Vagina (tissue), 2 donors: ENCODE results near the gene TTC7B. TPM values are rescaled to one million over a fixed set of nuclear protein-coding genes. Genes with fewer than 3 reads are reported as not detected.

Experiments used
- DNase-seq, 2 donors: peaks; one replicate each; pipeline ENCODE4 v3.0.0-alpha.2; 2017; ENCODE audit errors: extremely low spot score in 2 of 2
- H3K27ac ChIP-seq: fragments of 200-600 bp; sonication (generic); one replicate; pipeline ENCODE4 v1.5.1; 2019
- H3K27me3 ChIP-seq: fragments of 200-600 bp; sonication (generic); one replicate; pipeline ENCODE4 v1.5.1; 2019
- H3K36me3 ChIP-seq, 2 donors: fragments of 200-600 bp; sonication (generic); one replicate each; pipeline ENCODE4 v1.5.1; 2017 to 2019
- H3K4me1 ChIP-seq: fragments of 200-600 bp; sonication (generic); one replicate; pipeline ENCODE4 v1.5.1; 2019
- H3K4me3 ChIP-seq, 2 donors: fragments of 200-600 bp; sonication (generic); 1 replicate in 1 of 2; 2 replicates in 1 of 2; pipeline ENCODE4 v1.5.1; 2016 to 2019
- H3K9me3 ChIP-seq: fragments of 200-600 bp; sonication (generic); one replicate; pipeline ENCODE4 v1.5.1; 2019
- POLR2A ChIP-seq, 2 donors: fragments of 450-650 bp; IDR thresholded peaks; one replicate each; pipeline ENCODE4 v1.6.1; 2017; ENCODE audit warnings: antibody characterized with exemption in 2 of 2, mild to moderate bottlenecking in 2 of 2, moderate library complexity in 2 of 2
- POLR2AphosphoS5 ChIP-seq, 2 donors: sonication (generic); formaldehyde crosslinking; IDR thresholded peaks; one replicate each; pipeline ENCODE4 v1.9.0; 2017; ENCODE audit warnings: antibody characterized with exemption in 2 of 2, mild to moderate bottlenecking in 2 of 2, low read depth in 1 of 2; ENCODE audit not compliant: insufficient read depth in 1 of 2
- intact Hi-C: fragments of 100-400 bp; cut with DNase I; formaldehyde crosslinking; loops from one replicate; pipeline ENCODE4 v1.15.1; 2023
- total RNA-seq: library from RNA; depleted of rRNA; stranded (reverse); fragments of >200 nt; gene quantifications from one replicate; pipeline ENCODE4 v1.2.3, GENCODE V29; 2016
- TF ChIP-seq, protein P1 (sequence below), 3 experiments: fragments of 450-650 bp in 2 of 3; fragments of 200-600 bp in 1 of 3; sonication (generic) in 1 of 3; IDR thresholded peaks; one replicate each; pipeline ENCODE4 v1.5.1; 2017 to 2019; ENCODE audit warnings: antibody characterized with exemption in 3 of 3, mild to moderate bottlenecking in 2 of 3, moderate library complexity in 2 of 3

Gene TTC7B
- total RNA-seq, 1 donor from 2014 or later = 56.0 TPM

DNA sequence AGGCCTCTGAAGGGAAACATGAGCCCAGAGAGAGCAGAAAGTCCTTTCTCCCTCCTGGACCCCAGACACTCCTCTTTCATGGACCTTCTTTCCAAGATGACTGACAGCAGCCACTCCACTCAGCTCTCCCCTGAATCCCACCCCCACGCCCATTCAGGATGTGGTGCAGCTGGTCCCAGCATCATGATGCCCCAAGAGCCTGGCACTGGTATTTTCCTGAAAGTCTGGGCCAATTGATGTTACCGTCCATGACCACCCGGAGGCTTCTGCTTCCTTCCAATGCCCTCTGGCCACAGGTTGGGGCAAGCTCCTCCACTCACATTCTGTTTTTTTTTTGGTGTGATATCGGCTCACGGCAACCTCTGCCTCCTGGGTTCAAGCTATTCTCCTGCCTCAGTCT is 306.8 kb downstream of the TTC7B start:
- no peak for TF ChIP-seq POLR2AphosphoS5 (IDR thresholded peaks at IDR 0.05; ENCODE audit: insufficient read depth in 1 of 2, low read depth in 1 of 2)
- no peak for TF ChIP-seq POLR2A (IDR thresholded peaks at IDR 0.05)
- TF ChIP-seq, protein P1, sequence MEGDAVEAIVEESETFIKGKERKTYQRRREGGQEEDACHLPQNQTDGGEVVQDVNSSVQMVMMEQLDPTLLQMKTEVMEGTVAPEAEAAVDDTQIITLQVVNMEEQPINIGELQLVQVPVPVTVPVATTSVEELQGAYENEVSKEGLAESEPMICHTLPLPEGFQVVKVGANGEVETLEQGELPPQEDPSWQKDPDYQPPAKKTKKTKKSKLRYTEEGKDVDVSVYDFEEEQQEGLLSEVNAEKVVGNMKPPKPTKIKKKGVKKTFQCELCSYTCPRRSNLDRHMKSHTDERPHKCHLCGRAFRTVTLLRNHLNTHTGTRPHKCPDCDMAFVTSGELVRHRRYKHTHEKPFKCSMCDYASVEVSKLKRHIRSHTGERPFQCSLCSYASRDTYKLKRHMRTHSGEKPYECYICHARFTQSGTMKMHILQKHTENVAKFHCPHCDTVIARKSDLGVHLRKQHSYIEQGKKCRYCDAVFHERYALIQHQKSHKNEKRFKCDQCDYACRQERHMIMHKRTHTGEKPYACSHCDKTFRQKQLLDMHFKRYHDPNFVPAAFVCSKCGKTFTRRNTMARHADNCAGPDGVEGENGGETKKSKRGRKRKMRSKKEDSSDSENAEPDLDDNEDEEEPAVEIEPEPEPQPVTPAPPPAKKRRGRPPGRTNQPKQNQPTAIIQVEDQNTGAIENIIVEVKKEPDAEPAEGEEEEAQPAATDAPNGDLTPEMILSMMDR (IDR thresholded peaks at IDR 0.05) = no peak
- DNase-seq = no peak
- no peaks in the 10 kb centered on the region for H3K36me3 ChIP-seq
- intact Hi-C loops = no loop called here
- peaks cover 20% of the 10 kb centered on the region for H3K4me1 ChIP-seq
- H3K27ac ChIP-seq = no peak overlapping the region
- no peaks in the 10 kb centered on the region for H3K27me3 ChIP-seq
- no peak overlapping the region for H3K4me3 ChIP-seq
- no peaks in the 10 kb centered on the region for H3K9me3 ChIP-seq

DNA sequence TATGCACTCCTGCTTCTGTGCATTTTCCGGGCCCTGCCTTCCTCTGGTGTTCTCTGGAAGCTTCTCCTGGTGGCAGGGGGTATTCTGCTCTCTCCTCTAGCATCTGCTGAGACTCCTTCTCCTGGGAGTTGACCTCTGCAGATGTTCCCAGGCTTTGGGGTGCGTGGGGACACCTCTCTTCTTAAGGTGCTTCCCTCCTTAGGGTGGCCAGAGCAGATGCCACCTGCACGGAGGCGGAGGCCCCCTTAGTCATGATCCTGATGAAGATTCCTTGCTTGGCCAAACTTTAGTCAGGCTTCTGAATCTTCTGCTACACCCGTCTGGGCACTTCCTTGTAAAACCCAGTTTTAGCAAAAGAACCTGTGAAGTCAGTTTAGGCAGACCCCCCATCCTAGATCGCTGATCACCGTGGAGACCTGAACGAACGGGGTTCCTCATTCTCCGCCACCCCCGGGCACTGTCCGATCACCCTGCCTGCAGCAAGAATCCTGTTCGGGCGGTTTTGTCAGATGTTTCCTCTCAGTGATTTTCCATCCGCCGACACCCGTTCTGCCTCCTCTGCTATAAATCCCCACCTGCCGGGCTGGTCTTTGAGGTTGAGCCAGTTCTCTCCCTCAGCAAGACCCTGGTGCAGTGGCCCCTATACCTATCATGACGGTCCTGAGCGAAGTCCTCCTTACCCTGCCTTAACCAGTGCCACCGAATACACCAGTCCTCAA is 307.5 kb downstream of the TTC7B start:
- peaks cover 20% of the 10 kb centered on the region for H3K4me1 ChIP-seq
- no peaks in the 10 kb centered on the region for H3K36me3 ChIP-seq
- no peaks in the 10 kb centered on the region for H3K9me3 ChIP-seq
- TF ChIP-seq, protein P1 (IDR thresholded peaks at IDR 0.05) = no peak
- peak in 1 of 2 donors; percentile 17 for TF ChIP-seq POLR2AphosphoS5 (IDR thresholded peaks at IDR 0.05; ENCODE audit: insufficient read depth in 1 of 2, low read depth in 1 of 2)
- intact Hi-C loops = no loop called here
- H3K4me3 ChIP-seq = no peak overlapping the region
- no peak for DNase-seq
- no peaks in the 10 kb centered on the region for H3K27me3 ChIP-seq
- no peak overlapping the region for H3K27ac ChIP-seq

DNA sequence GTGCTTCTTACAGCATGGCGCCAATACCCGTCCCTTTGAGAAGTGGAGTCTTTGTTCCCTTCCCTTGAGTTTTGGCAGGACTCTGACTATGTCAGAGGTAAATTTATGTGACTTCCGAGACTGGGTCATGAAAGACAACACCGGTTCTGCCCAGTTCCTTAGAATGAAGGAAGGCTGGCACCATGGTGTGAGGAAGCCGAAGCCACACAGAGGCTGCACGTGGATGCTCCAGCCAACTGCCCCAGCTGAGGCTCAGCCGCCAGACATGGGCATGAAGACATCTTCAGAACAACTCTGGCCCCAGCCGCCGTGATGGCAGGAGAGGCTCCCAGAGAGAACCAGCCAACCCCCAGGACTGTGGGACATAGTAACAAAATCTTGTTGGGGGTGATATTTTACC is 308.2 kb downstream of the TTC7B start:
- H3K4me3 ChIP-seq = no peak overlapping the region
- H3K9me3 ChIP-seq = no peaks in the 10 kb centered on the region
- no peaks in the 10 kb centered on the region for H3K36me3 ChIP-seq
- H3K27ac ChIP-seq = no peak overlapping the region
- H3K27me3 ChIP-seq = no peaks in the 10 kb centered on the region
- no peak for TF ChIP-seq POLR2A (IDR thresholded peaks at IDR 0.05)
- no peak for TF ChIP-seq POLR2AphosphoS5 (IDR thresholded peaks at IDR 0.05; ENCODE audit: insufficient read depth in 1 of 2, low read depth in 1 of 2)
- intact Hi-C loops = no loop called here
- peaks cover 13% of the 10 kb centered on the region for H3K4me1 ChIP-seq
- DNase-seq = no peak

DNA sequence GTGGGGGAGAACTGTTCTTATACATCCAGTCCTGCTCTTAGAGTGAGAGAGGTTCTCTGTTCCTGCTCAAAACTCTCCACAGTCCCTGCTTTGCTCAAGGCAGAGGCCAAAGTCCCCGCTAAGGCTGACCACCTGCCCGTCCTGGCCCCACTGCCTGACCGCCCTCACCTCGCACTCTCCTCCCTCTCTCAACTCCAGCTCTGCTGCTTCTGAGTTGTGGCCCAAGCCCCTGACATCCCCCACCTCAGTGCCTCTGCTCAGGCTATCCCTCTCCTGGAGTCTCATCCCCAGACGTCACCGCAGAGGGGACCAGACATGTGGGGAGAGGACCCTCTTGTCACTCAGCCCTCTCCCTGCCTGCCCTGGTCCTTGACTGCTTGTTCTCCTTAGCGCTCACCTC is 308.8 kb downstream of the TTC7B start:
- no peaks in the 10 kb centered on the region for H3K27me3 ChIP-seq
- H3K4me3 ChIP-seq = no peak overlapping the region
- no peak for DNase-seq
- no peaks in the 10 kb centered on the region for H3K36me3 ChIP-seq
- no peak overlapping the region for H3K27ac ChIP-seq
- no peaks in the 10 kb centered on the region for H3K9me3 ChIP-seq
- TF ChIP-seq, protein P1 (IDR thresholded peaks at IDR 0.05) = no peak
- no peak for TF ChIP-seq POLR2AphosphoS5 (IDR thresholded peaks at IDR 0.05; ENCODE audit: insufficient read depth in 1 of 2, low read depth in 1 of 2)
- no peak for TF ChIP-seq POLR2A (IDR thresholded peaks at IDR 0.05)
- intact Hi-C loops = no loop called here
- H3K4me1 ChIP-seq = peaks cover 9% of the 10 kb centered on the region

- H3K9me3 ChIP-seq = no peaks in the 10 kb centered on the region
- no peak overlapping the region for H3K27ac ChIP-seq
- DNase-seq = no peak
- no peak overlapping the region for H3K4me3 ChIP-seq
- TF ChIP-seq, protein P1 (IDR thresholded peaks at IDR 0.05) = no peak
- TF ChIP-seq POLR2AphosphoS5 (IDR thresholded peaks at IDR 0.05; ENCODE audit: insufficient read depth in 1 of 2, low read depth in 1 of 2) = no peak
- no peak for TF ChIP-seq POLR2A (IDR thresholded peaks at IDR 0.05)
- no peaks in the 10 kb centered on the region for H3K27me3 ChIP-seq
- H3K4me1 ChIP-seq = peaks cover 5% of the 10 kb centered on the region
- H3K36me3 ChIP-seq = no peaks in the 10 kb centered on the region
- intact Hi-C loops = no loop called here
Measured at GRCh38 chr14:90506748-90507147, 309.5 kb downstream of the TTC7B start.
